Activated CD4-positive, alpha-beta T cell treated with anti-CD3 and anti-CD28 coated beads, Interleukin-2, amount 10 ng/mL, durations not matched to agents 24 days and 14 days (primary cell): ENCODE measurements around the gene SFSWAP. TPM values are rescaled to one million over a fixed set of nuclear protein-coding genes. Genes with fewer than 3 reads are reported as not detected.
"Not testable (repeated sequence)": the region's sequence is repeated elsewhere in the genome, so short reads cannot be mapped to it uniquely, and the experiment has no call there.

Experiments used
- DNase-seq: peaks from one replicate; pipeline ENCODE4 v3.0.0; 2022
- H3K27ac Mint-ChIP-seq: one replicate; pipeline ENCODE4 v1.8.0; 2022; ENCODE audit warnings: mild to moderate bottlenecking, mixed read lengths
- H3K27me3 Mint-ChIP-seq: one replicate; pipeline ENCODE4 v1.8.0; 2022; ENCODE audit warnings: mixed read lengths
- H3K36me3 Mint-ChIP-seq: one replicate; pipeline ENCODE4 v1.8.0; 2022; ENCODE audit warnings: low read depth, mild to moderate bottlenecking, mixed read lengths
- H3K4me1 Mint-ChIP-seq: one replicate; pipeline ENCODE4 v1.8.0; 2021; ENCODE audit warnings: mixed read lengths
- H3K4me3 Mint-ChIP-seq: one replicate; pipeline ENCODE4 v1.8.0; 2022; ENCODE audit warnings: mild to moderate bottlenecking, moderate library complexity, mixed read lengths
- H3K9me3 Mint-ChIP-seq: one replicate; pipeline ENCODE4 v1.8.0; 2021; ENCODE audit warnings: mixed read lengths
- intact Hi-C: fragments of 100-400 bp; cut with micrococcal nuclease; formaldehyde crosslinking; loops from one replicate; pipeline ENCODE4 v1.15.1; 2023
- total RNA-seq: library from RNA; stranded (reverse); gene quantifications from 2 replicates; pipeline ENCODE4 v1.2.3, GENCODE V29; 2022

SFSWAP gene
- total RNA-seq, result 69.0 and 74.4 TPM in 2 replicates

GRCh38 chr12:131710464-131711457, at the start of gene SFSWAP:
TSS of gene SFSWAP (plus strand) at chr12:131711090. CDS start at chr12:131711230, 140 bp downstream.
- Mint-ChIP-seq H3K27ac (peak within 1 kb of the TSS; percentile 92), H3K9me3 (peaks cover 6% of the 10 kb centered on the region), H3K4me3 (peak within 1 kb of the TSS; percentile 91), H3K36me3 (peaks cover 29% of the 10 kb centered on the region), H3K27me3 (peaks cover 3% of the 10 kb centered on the region), H3K4me1 (peaks cover 23% of the 10 kb centered on the region)
- peak; percentile 93 for DNase-seq
- intact Hi-C loops, result loop anchor here (2.0 to 10.0 kb wide), 3 partner anchors 28 to 836 kb away; partner anchors contain the start of gene RAN

- H3K36me3 Mint-ChIP-seq, H3K4me1 Mint-ChIP-seq, H3K27me3 Mint-ChIP-seq, intact Hi-C loops, H3K4me3 Mint-ChIP-seq, H3K9me3 Mint-ChIP-seq, H3K27ac Mint-ChIP-seq, DNase-seq: not testable (repeated sequence)
These were observed 49.5 kb upstream of the SFSWAP start for GRCh38 chr12:131661170-131661985.

- H3K27me3 Mint-ChIP-seq, H3K27ac Mint-ChIP-seq, DNase-seq, H3K4me3 Mint-ChIP-seq, H3K9me3 Mint-ChIP-seq, H3K36me3 Mint-ChIP-seq, H3K4me1 Mint-ChIP-seq, intact Hi-C loops: not testable (repeated sequence)
These were observed 49.0 kb upstream of the SFSWAP start for GRCh38 chr12:131661986-131662288.

GRCh38 chr12:131662346-131662745, 48.5 kb upstream of the SFSWAP start:
- DNase-seq, H3K4me3 Mint-ChIP-seq, H3K27ac Mint-ChIP-seq, intact Hi-C loops, H3K27me3 Mint-ChIP-seq, H3K36me3 Mint-ChIP-seq, H3K4me1 Mint-ChIP-seq, H3K9me3 Mint-ChIP-seq: not testable (repeated sequence)

GRCh38 chr12:131665666-131666065, 45.2 kb upstream of the SFSWAP start:
- H3K27ac Mint-ChIP-seq, result not testable (repeated sequence)
- H3K27me3 Mint-ChIP-seq, result peaks cover 20% of the 10 kb centered on the region

GRCh38 chr12:131666486-131666885, 44.4 kb upstream of the SFSWAP start:
- intact Hi-C loops, result loop anchor here (5.0 kb wide), 1 partner anchor 374 kb away; no protein-coding TSS in a partner anchor
- peaks cover 22% of the 10 kb centered on the region for H3K27me3 Mint-ChIP-seq
- H3K36me3 Mint-ChIP-seq, result not testable (repeated sequence)

More at GRCh38 chr12:131665666-131666065, 45.2 kb upstream of the SFSWAP start:
- H3K4me3 Mint-ChIP-seq, DNase-seq, H3K36me3 Mint-ChIP-seq, H3K4me1 Mint-ChIP-seq, H3K9me3 Mint-ChIP-seq: not testable (repeated sequence)
- intact Hi-C loops, result loop anchor here (5.0 kb wide), 1 partner anchor 373 kb away; no protein-coding TSS in a partner anchor

GRCh38 chr12:131666978-131667601, 43.8 kb upstream of the SFSWAP start:
- not testable (repeated sequence) for DNase-seq, H3K4me3 Mint-ChIP-seq, H3K27ac Mint-ChIP-seq, H3K4me1 Mint-ChIP-seq, H3K9me3 Mint-ChIP-seq, H3K36me3 Mint-ChIP-seq
- intact Hi-C loops, result loop anchor here (5.0 kb wide), 1 partner anchor 375 kb away; no protein-coding TSS in a partner anchor
- peaks cover 22% of the 10 kb centered on the region for H3K27me3 Mint-ChIP-seq

More at GRCh38 chr12:131666486-131666885, 44.4 kb upstream of the SFSWAP start:
- not testable (repeated sequence) for DNase-seq, H3K4me3 Mint-ChIP-seq, H3K27ac Mint-ChIP-seq, H3K9me3 Mint-ChIP-seq, H3K4me1 Mint-ChIP-seq

GRCh38 chr12:131671276-131671675, 39.6 kb upstream of the SFSWAP start:
- H3K27ac Mint-ChIP-seq, result no peak overlapping the region
- H3K4me1 Mint-ChIP-seq, result no peaks in the 10 kb centered on the region
- no peaks in the 10 kb centered on the region for H3K9me3 Mint-ChIP-seq
- H3K4me3 Mint-ChIP-seq, result no peak overlapping the region
- H3K36me3 Mint-ChIP-seq, result no peaks in the 10 kb centered on the region
- H3K27me3 Mint-ChIP-seq, result peaks cover 18% of the 10 kb centered on the region
- no peak for DNase-seq
- intact Hi-C loops, result no loop called here

GRCh38 chr12:131671871-131672270, 39.0 kb upstream of the SFSWAP start:
- H3K4me3 Mint-ChIP-seq, result no peak overlapping the region
- H3K36me3 Mint-ChIP-seq, result no peaks in the 10 kb centered on the region
- H3K4me1 Mint-ChIP-seq, result no peaks in the 10 kb centered on the region
- H3K27me3 Mint-ChIP-seq, result peaks cover 18% of the 10 kb centered on the region
- DNase-seq, result no peak
- intact Hi-C loops, result no loop called here
- H3K27ac Mint-ChIP-seq, result no peak overlapping the region
- H3K9me3 Mint-ChIP-seq, result no peaks in the 10 kb centered on the region

- Mint-ChIP-seq H3K27me3 (peaks cover 18% of the 10 kb centered on the region), H3K4me3 (no peak overlapping the region), H3K4me1 (no peaks in the 10 kb centered on the region), H3K36me3 (no peaks in the 10 kb centered on the region), H3K27ac (no peak overlapping the region), H3K9me3 (no peaks in the 10 kb centered on the region)
- DNase-seq, result no peak
- intact Hi-C loops, result no loop called here
These were observed 38.5 kb upstream of the SFSWAP start for GRCh38 chr12:131672311-131672940.

- Mint-ChIP-seq H3K4me3 (no peak overlapping the region), H3K9me3 (no peaks in the 10 kb centered on the region), H3K4me1 (no peaks in the 10 kb centered on the region), H3K27ac (no peak overlapping the region), H3K27me3 (peaks cover 15% of the 10 kb centered on the region), H3K36me3 (no peaks in the 10 kb centered on the region)
- no peak for DNase-seq
- intact Hi-C loops, result no loop called here
These were observed 37.7 kb upstream of the SFSWAP start for GRCh38 chr12:131672941-131673887.

GRCh38 chr12:131673888-131674257, 37.0 kb upstream of the SFSWAP start:
- H3K27me3 Mint-ChIP-seq, result peaks cover 12% of the 10 kb centered on the region
- intact Hi-C loops, result no loop called here
- H3K9me3 Mint-ChIP-seq, result no peaks in the 10 kb centered on the region
- no peak overlapping the region for H3K27ac Mint-ChIP-seq
- no peaks in the 10 kb centered on the region for H3K4me1 Mint-ChIP-seq
- DNase-seq, result no peak
- no peaks in the 10 kb centered on the region for H3K36me3 Mint-ChIP-seq
- no peak overlapping the region for H3K4me3 Mint-ChIP-seq
